ENCODE results near the gene SRGAP1. TPM values are rescaled to one million over a fixed set of nuclear protein-coding genes. Genes with fewer than 3 reads are reported as not detected.

SRGAP1 gene
- total RNA-seq, 1 donor from 2014 or later, result 2.2 TPM

DNA sequence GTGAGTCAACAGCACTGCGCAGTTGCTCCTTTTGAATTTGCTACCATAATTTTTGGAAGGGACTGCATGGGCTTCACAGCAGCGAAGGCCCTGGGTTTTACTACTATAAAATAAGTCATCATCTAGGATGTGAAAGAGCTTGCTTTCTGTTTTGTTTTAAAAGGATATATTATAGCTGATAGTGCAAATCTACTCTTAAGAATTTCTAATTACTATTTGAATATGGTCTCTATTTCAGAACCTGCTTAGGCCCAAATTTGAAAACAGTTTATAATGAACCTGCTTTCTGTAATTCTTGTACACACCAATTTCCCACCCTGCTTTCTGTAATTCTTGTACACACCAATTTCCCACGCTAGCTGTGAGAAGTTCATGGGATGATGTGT, 73.0 kb downstream of the SRGAP1 start:
- no peak for ATAC-seq
- intact Hi-C loops (cut with DNase I), result no loop called here
- no peak for DNase-seq (ENCODE audit: missing footprints)

DNA sequence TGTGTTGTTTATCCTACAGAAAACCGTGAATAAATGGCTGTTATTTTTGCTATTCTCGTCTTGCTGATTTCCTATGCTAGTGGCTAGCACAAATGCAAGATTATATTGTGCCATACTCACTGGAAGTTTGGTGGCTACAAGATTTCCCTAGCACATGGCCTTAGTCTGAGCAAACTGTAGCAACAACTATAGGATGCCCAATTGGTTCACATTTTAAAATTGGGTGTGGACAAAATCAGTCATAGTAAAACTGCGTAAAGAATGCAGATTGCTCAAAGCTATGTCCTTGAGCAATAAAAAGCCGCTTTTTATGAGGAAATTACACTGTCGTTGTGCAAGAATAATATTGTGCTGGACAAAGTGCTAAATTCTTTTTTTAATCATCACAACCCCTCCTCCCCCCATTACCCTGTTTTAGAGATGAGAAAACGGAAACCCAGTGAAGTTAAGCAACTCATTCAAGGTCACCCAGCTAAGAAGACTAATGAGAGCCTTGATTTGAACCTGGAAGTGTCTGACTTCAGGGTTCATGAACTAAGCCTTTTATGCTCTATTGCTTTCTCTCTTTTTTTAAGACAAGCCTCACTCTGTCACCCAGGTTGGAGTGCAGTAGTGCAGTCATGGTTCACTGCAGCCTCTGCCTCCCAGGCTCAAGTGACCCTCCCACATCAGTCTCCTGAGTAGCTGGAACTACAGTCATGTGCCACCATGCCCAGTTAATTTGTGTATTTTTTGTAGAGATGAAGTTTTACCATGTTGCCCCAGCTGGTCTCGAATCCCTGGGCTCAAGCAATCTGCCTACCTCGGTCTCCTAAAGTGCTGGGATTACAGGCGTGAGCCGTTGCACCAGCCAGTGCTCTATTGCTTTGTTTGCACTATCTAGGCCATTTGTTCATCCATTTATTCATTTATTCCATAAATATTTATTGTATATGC, 73.6 kb downstream of the SRGAP1 start:
- intact Hi-C loops (cut with DNase I), result no loop called here
- ATAC-seq (peak; percentile 74), DNase-seq (ENCODE audit: missing footprints) (no peak)

DNA sequence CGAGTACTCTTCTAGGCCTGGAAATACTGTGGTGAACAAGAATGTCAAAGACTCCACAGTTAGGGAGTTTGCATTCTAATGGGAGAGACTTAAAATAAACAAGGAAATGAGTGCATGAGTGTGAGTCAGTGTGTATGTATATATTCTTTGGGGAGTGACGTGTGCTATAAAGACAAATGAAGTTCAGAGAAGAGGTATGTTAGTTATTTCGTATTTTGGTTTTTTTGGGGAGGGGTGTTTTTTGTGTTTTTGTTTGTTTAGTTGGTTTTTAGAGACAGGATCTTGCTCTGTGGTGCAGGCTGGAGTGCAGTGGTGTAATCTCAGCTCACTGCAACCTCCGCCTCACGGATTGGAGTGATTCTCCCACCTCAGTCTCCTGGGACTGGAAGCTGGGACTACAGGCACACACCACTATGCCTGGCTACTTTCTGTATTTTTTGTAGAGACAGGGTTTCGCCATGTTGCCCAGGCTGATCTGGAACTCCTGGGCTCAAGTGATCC, 74.3 kb downstream of the SRGAP1 start:
- intact Hi-C loops (cut with DNase I), result no loop called here
- ATAC-seq (no peak), DNase-seq (ENCODE audit: missing footprints) (no peak)

GRCh38 chr12:63919756-63920155, 75.3 kb downstream of the SRGAP1 start:
- ATAC-seq (no peak), DNase-seq (ENCODE audit: missing footprints) (no peak)
- intact Hi-C loops (cut with DNase I), result no loop called here

DNA sequence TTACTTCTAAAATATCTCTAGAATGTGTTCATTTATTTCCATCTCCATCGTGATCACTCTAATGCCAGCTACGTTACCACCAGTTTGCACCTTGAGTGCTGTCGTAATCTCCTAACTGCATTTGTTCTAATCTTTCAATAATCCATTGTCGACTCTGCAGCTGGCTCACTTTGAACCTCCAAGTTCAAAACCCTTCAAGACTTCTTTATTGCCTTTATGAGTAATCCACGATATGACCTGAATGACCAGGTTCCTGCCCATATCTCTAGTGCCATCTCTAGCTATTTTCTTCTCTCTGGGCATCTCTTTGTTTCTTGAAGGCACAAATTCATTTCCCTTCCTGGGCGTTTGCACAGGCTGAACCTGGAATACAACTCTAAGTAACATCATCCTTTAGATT, 76.7 kb downstream of the SRGAP1 start:
- DNase-seq (ENCODE audit: missing footprints), result no peak
- intact Hi-C loops (cut with DNase I), result no loop called here
- ATAC-seq, result no peak

DNA sequence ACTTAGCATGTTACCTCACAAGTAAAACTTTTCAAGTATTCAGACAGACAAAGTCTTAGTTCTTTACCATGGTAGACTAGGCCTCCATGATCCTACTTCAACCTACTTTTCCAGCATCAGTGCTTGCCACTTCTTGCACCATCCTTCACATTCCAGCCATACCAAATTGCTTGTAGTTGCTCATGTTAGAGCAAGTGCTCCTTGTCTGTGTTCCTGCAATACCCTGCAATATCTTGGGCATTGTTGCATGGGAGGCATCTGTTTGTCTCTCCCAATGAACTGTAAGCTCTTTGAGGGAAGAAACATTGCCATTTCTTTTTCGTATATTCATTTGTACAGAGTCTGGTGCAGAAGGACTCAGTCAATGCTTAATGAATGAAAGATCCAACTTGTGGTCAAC, 78.0 kb downstream of the SRGAP1 start:
- ATAC-seq (no peak), DNase-seq (ENCODE audit: missing footprints) (no peak)
- intact Hi-C loops (cut with DNase I), result no loop called here

GRCh38 chr12:63924781-63925180, 80.3 kb downstream of the SRGAP1 start:
- DNase-seq (ENCODE audit: missing footprints) (no peak), ATAC-seq (no peak)
- intact Hi-C loops (cut with DNase I), result no loop called here

GRCh38 chr12:63927511-63927910, 83.0 kb downstream of the SRGAP1 start:
- DNase-seq (ENCODE audit: missing footprints) (no peak), ATAC-seq (no peak)
- intact Hi-C loops (cut with DNase I), result no loop called here

DNA sequence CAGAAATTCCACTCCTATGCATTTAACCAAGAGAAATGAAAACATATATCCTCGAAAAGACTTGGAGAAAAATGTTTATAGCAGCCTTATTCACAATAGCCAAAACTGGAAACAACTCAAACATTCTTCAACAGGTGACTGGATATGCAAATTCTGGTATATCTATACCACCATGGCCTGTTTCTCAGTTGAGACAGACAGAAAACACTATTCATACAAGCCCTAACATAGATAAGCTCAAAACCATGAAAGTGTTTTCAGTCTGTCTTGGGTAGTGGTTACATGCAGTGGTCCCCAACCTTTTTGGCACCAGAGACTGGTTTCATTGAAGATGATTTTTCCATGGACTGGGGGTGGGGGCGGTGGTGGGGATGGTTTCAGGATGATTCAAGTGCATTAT, 83.8 kb downstream of the SRGAP1 start:
- DNase-seq (ENCODE audit: missing footprints) (no peak), ATAC-seq (no peak)
- intact Hi-C loops (cut with DNase I), result no loop called here

DNA sequence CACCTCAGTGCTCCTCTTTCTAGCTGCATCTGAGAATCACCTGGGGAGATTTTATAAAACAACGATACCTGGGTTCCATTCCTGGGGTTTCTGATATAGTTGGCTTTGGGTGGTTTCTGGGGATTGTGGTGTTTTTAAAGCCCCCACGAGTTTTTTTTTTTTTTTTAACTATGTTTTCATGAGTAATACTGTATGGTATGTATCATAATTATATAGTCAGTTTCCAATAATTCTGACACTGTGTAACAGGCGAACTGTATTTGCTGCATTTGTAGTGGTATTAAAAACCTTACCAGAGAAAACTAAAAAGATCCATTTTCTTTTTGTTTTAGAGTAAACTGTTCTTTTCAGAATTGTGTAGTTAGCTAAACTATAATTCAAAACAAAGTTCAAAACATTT, 84.9 kb downstream of the SRGAP1 start:
- intact Hi-C loops (cut with DNase I), result no loop called here
- DNase-seq (ENCODE audit: missing footprints) (no peak), ATAC-seq (no peak)

- ATAC-seq (no peak), DNase-seq (ENCODE audit: missing footprints) (no peak)
- intact Hi-C loops (cut with DNase I), result no loop called here
Observed at GRCh38 chr12:63930971-63931370, 86.5 kb downstream of the SRGAP1 start.

- DNase-seq (ENCODE audit: missing footprints) (no peak), ATAC-seq (no peak)
- intact Hi-C loops (cut with DNase I), result no loop called here
Observed at GRCh38 chr12:63931703-63932102, 87.2 kb downstream of the SRGAP1 start.

GRCh38 chr12:63934936-63935335, 90.4 kb downstream of the SRGAP1 start:
- DNase-seq (ENCODE audit: missing footprints) (no peak), ATAC-seq (no peak)
- intact Hi-C loops (cut with DNase I), result no loop called here

DNA sequence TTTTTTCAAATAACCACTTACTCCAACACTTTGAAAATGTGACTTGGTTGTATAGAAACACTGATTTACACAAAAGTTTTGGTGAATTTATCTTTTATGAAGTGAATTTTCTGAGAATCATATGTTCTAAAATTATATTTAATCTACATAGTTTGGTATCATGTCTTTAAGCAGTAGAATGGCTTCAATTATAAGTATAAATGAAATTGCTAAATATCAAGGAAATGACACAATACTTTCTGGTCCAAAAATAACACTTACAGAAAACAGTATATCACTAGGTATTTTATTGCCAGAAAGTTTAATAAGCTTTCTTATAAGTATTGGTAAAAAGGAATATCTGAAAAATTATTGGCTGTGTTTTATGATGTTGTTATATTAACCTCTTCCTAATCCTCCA, 90.9 kb downstream of the SRGAP1 start:
- ATAC-seq, result no peak
- no peak for DNase-seq (ENCODE audit: missing footprints)
- intact Hi-C loops (cut with DNase I), result no loop called here

- intact Hi-C loops (cut with DNase I), result no loop called here
- ATAC-seq (no peak), DNase-seq (ENCODE audit: missing footprints) (no peak)
Observed at GRCh38 chr12:63937378-63938316, 93.1 kb downstream of the SRGAP1 start.

GRCh38 chr12:63940310-63941005, 96.0 kb downstream of the SRGAP1 start:
- intact Hi-C loops (cut with DNase I), result no loop called here
- ATAC-seq (no peak), DNase-seq (ENCODE audit: missing footprints) (no peak)

GRCh38 chr12:63941166-63941800, 96.8 kb downstream of the SRGAP1 start:
- intact Hi-C loops (cut with DNase I), result no loop called here
- DNase-seq (ENCODE audit: missing footprints), result no peak
- no peak for ATAC-seq

DNA sequence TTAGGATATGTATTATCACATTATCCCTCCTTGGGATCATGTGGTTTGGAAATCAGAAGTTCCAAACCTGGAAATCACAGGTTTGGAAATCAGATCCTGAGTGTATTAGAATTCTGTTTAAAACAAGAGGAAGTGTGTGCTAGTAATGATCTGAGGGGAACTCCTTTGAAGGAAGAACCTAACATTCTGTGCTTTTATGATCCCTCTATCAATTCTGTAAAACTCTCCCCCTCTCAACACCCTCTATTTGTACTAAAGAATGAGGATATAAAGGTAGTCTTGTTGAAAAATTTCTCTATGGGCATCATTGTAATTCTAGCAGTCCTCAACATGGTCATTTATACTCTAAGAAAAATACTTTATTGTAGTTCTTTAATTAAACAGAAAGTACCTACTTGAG, 97.4 kb downstream of the SRGAP1 start:
- no peak for ATAC-seq
- intact Hi-C loops (cut with DNase I), result no loop called here
- DNase-seq (ENCODE audit: missing footprints), result no peak

Measured in Right ventricle myocardium inferior (tissue), 1 donor.